Nephron progenitor cell (in vitro differentiated cells): ENCODE measurements around the gene CAMK1G.

ENCODE experiments used
- DNase-seq: peaks from one replicate; pipeline ENCODE4 v3.0.0; 2021
- H3K27ac Mint-ChIP-seq: 2 replicates; pipeline ENCODE4 v1.8.0; 2021; ENCODE audit warnings: mild to moderate bottlenecking, moderate library complexity, mixed read lengths
- H3K27me3 Mint-ChIP-seq: 2 replicates; pipeline ENCODE4 v1.8.0; 2021; ENCODE audit warnings: mild to moderate bottlenecking, low read depth, mixed read lengths; ENCODE audit not compliant: poor library complexity
- H3K36me3 Mint-ChIP-seq: 2 replicates; pipeline ENCODE4 v1.8.0; 2021; ENCODE audit warnings: low read depth, mixed read lengths
- H3K4me1 Mint-ChIP-seq: 2 replicates; pipeline ENCODE4 v1.8.0; 2021; ENCODE audit warnings: mixed read lengths
- H3K4me3 Mint-ChIP-seq: 2 replicates; pipeline ENCODE4 v1.8.0; 2021; ENCODE audit warnings: mild to moderate bottlenecking, moderate library complexity, mixed read lengths
- H3K9me3 Mint-ChIP-seq: 2 replicates; pipeline ENCODE4 v1.8.0; 2021; ENCODE audit warnings: mild to moderate bottlenecking, moderate library complexity, mixed read lengths
- TF ChIP-seq, protein P1 (sequence below): fragments of 200-600 bp; sonication (generic); IDR thresholded peaks from 2 replicates; pipeline ENCODE4 v1.5.0; 2021; ENCODE audit warnings: antibody characterized with exemption

Gene CAMK1G

GRCh38 chr1:209662879-209663327, 79.4 kb downstream of the CAMK1G start:
- H3K4me1 Mint-ChIP-seq = peaks cover 36% of the 10 kb centered on the region
- TF ChIP-seq, protein P1, sequence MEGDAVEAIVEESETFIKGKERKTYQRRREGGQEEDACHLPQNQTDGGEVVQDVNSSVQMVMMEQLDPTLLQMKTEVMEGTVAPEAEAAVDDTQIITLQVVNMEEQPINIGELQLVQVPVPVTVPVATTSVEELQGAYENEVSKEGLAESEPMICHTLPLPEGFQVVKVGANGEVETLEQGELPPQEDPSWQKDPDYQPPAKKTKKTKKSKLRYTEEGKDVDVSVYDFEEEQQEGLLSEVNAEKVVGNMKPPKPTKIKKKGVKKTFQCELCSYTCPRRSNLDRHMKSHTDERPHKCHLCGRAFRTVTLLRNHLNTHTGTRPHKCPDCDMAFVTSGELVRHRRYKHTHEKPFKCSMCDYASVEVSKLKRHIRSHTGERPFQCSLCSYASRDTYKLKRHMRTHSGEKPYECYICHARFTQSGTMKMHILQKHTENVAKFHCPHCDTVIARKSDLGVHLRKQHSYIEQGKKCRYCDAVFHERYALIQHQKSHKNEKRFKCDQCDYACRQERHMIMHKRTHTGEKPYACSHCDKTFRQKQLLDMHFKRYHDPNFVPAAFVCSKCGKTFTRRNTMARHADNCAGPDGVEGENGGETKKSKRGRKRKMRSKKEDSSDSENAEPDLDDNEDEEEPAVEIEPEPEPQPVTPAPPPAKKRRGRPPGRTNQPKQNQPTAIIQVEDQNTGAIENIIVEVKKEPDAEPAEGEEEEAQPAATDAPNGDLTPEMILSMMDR = no peak
- H3K36me3 Mint-ChIP-seq = no peaks in the 10 kb centered on the region
- no peak overlapping the region for H3K4me3 Mint-ChIP-seq
- no peaks in the 10 kb centered on the region for H3K9me3 Mint-ChIP-seq
- DNase-seq = no peak
- peaks cover 3% of the 10 kb centered on the region for H3K27me3 Mint-ChIP-seq
- H3K27ac Mint-ChIP-seq = no peak overlapping the region
